Endothelial cell of umbilical vein (primary cell): ENCODE data around the gene ECM2.

Experiments
- EZH2 ChIP-seq: IDR thresholded peaks from 2 replicates; pipeline ENCODE4 v1.6.1; 2012; ENCODE audit warnings: borderline replicate concordance, low read depth, mild to moderate bottlenecking, moderate library complexity, low read length, inconsistent platforms; ENCODE audit not compliant: severe bottlenecking
- FOS ChIP-seq: IDR thresholded peaks from 2 replicates; pipeline ENCODE4 v1.6.1; 2011; ENCODE audit warnings: mild to moderate bottlenecking, low read length, moderate library complexity, borderline replicate concordance; ENCODE audit not compliant: insufficient read depth
- JUN ChIP-seq: IDR thresholded peaks from 2 replicates; pipeline ENCODE4 v1.6.1; 2011; ENCODE audit warnings: borderline replicate concordance, low read depth; ENCODE audit not compliant: insufficient read length, insufficient read depth
- POLR2A ChIP-seq: IDR thresholded peaks from 2 replicates; pipeline ENCODE4 v1.6.1; 2012; ENCODE audit warnings: low read depth, mild to moderate bottlenecking, control low read depth, low read length
- POLR2AphosphoS5 ChIP-seq: IDR thresholded peaks from 2 replicates; pipeline ENCODE4 v1.6.1; 2012; ENCODE audit warnings: low read depth, mild to moderate bottlenecking, control low read depth, low read length, moderate library complexity; ENCODE audit not compliant: insufficient read depth
- TF ChIP-seq, protein P1 (sequence below), 2 donors: IDR thresholded peaks; 1 replicate in 1 of 2; 2 replicates in 1 of 2; pipeline ENCODE4 v1.5.1; 2011; ENCODE audit warnings: low read length in 2 of 2, mild to moderate bottlenecking in 2 of 2, moderate library complexity in 2 of 2, control low read depth in 1 of 2, inconsistent platforms in 1 of 2, low read depth in 1 of 2; ENCODE audit not compliant: insufficient read depth in 1 of 2; ENCODE audit errors: extremely low read depth in 1 of 2

- TF ChIP-seq POLR2A (no peak), EZH2 (no peak), POLR2AphosphoS5 (no peak), JUN (peak; percentile 26), FOS (no peak)
- TF ChIP-seq, protein P1, sequence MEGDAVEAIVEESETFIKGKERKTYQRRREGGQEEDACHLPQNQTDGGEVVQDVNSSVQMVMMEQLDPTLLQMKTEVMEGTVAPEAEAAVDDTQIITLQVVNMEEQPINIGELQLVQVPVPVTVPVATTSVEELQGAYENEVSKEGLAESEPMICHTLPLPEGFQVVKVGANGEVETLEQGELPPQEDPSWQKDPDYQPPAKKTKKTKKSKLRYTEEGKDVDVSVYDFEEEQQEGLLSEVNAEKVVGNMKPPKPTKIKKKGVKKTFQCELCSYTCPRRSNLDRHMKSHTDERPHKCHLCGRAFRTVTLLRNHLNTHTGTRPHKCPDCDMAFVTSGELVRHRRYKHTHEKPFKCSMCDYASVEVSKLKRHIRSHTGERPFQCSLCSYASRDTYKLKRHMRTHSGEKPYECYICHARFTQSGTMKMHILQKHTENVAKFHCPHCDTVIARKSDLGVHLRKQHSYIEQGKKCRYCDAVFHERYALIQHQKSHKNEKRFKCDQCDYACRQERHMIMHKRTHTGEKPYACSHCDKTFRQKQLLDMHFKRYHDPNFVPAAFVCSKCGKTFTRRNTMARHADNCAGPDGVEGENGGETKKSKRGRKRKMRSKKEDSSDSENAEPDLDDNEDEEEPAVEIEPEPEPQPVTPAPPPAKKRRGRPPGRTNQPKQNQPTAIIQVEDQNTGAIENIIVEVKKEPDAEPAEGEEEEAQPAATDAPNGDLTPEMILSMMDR (IDR thresholded peaks at IDR 0.05; ENCODE audit: extremely low read depth in 1 of 2, insufficient read depth in 1 of 2, low read depth in 1 of 2, low read length in 2 of 2), result no peak
Measured at GRCh38 chr9:92480291-92480771, 55.5 kb downstream of the ECM2 start.
